GM12801 (cell line): ENCODE data around the gene RC3H2.

Experiments used
- CTCF ChIP-seq: IDR thresholded peaks from one replicate; pipeline ENCODE4 v1.5.1; 2011; ENCODE audit warnings: control low read depth; ENCODE audit not compliant: insufficient read length; ENCODE audit errors: extremely low read depth

RC3H2 gene

GRCh38 chr9:122879443-122879842 lies 25.7 kb downstream of the RC3H2 start:
- TF ChIP-seq CTCF, result no peak

- TF ChIP-seq CTCF, result no peak
Measured at GRCh38 chr9:122875523-122875922, 29.6 kb downstream of the RC3H2 start.

GRCh38 chr9:122866079-122866478 lies 39.1 kb downstream of the RC3H2 start:
- no peak for TF ChIP-seq CTCF

- TF ChIP-seq CTCF, result no peak
Measured at GRCh38 chr9:122865300-122865699, 39.9 kb downstream of the RC3H2 start.

GRCh38 chr9:122863407-122863806 lies 41.8 kb downstream of the RC3H2 start:
- no peak for TF ChIP-seq CTCF

DNA sequence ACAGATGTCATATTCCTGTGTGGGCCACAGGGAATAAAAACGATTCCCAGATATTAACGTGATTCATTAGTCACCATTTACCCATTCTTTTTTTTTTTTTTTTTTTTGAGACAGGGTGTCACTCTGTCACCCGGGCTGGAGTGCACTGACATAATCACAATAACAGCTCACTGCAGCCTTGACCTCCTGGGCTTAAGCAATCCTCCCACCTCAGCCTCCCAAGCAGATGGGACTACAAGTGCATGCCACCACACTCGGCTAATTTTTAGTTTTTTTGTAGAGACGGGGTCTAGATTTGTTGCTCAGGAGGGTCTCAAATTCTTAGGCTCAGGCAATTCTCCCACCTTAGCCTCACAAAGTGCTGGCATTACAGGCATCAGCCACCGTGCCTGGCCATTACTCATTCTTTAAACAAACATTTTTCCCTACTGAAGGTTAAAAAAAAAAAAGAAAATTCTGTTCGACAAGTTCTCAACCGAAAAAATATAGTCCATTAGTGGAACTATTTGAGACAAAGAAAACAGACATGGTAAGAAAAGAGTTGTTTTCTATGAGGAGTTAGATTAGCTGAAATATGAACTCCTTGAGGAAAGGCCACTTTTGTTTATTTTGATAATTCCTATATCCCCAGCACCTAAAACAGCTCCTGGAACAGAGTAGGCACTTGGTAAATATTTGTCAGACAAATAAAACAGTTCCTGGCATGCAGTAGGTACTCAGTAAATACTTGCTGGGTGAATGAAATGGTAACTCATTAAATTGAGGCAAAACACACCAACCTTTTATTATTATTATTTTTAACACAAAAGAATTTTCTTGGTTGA lies 44.6 kb downstream of the RC3H2 start:
- TF ChIP-seq CTCF, result no peak

DNA sequence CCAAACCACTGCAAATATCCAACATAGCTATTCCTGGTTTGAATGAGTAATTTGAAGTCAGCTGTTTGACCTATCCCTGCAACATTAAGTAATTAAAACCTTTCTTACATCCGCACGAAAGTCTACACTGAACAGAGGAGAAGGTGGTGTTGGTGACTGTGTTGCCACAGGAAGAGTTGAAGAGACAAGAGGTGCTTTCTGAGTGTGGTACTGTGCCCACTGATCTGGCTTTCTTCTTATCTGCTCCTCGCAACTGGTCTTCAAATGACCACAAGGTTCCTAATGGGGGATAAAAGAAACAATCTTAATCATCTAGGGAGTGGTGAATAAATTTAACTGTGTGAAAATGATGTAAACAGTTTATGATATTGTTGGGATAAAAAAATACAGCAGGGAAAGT lies 47.3 kb downstream of the RC3H2 start:
- TF ChIP-seq CTCF, result no peak
